Ureter (tissue), 1 donor: ENCODE results near the gene GREM1. TPM values are rescaled to one million over a fixed set of nuclear protein-coding genes. Genes with fewer than 3 reads are reported as not detected.
A peak's percentile ranks its signal among the peaks of the same experiment; 100 is the strongest.

Source experiments
- DNase-seq: peaks from one replicate; pipeline ENCODE4 v3.0.0-alpha.2; 2020; ENCODE audit warnings: low spot score
- total RNA-seq: library from RNA; stranded (reverse); gene quantifications from one replicate; pipeline ENCODE4 v1.2.4, GENCODE V29; 2023
- donor health status: DM: yes; HTN: yes; CAD: no.

The GREM1 gene
- total RNA-seq, 1 donor from 2014 or later: 26.0 TPM

- DNase-seq: peak; percentile 72
Measured at GRCh38 chr15:32730677-32731654, 13.2 kb downstream of the GREM1 start.

- no peak for DNase-seq
Measured at GRCh38 chr15:32732574-32733157, 14.9 kb downstream of the GREM1 start.

DNA sequence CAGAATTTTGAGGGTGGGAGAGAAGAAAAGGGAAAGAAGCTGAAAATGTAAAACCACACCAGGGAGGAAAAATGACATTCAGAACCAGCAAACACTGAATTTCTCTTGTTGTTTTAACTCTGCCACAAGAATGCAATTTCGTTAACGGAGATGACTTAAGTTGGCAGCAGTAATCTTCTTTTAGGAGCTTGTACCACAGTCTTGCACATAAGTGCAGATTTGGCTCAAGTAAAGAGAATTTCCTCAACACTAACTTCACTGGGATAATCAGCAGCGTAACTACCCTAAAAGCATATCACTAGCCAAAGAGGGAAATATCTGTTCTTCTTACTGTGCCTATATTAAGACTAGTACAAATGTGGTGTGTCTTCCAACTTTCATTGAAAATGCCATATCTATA lies 15.5 kb downstream of the GREM1 start:
- no peak for DNase-seq

DNA sequence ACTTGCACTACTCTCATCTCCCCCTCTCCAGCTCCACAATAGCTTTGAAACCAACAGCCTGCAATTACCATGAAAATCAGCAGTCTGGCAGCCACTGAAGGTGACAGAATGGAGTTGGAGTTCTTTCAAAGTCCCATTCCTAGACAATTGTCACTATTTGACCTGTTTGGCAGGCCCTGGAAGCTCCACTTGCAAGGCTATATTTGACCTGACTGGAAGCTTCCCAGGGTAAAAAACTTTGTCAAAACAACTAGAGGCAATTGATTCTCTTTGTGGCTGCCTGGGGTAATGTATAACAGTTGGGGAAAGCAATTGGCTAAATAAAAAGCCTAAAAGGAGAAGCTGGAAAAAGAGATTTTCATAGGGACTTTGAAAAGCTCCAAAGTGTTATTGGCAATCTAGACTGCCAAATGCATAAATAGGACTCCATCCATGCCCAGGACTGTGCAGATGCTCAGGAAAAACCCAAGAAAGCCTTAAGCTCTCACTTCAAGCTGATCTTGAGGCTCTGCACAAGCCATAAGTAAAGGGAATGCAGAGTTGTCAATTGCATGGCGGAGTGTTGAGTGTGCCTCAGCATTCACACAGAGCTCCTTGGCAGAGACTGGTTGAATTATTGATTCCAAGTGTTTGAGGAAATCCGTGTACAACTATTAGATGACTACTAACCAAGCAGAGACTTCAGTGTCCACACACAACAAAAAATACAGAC lies 18.3 kb downstream of the GREM1 start:
- no peak for DNase-seq

DNA sequence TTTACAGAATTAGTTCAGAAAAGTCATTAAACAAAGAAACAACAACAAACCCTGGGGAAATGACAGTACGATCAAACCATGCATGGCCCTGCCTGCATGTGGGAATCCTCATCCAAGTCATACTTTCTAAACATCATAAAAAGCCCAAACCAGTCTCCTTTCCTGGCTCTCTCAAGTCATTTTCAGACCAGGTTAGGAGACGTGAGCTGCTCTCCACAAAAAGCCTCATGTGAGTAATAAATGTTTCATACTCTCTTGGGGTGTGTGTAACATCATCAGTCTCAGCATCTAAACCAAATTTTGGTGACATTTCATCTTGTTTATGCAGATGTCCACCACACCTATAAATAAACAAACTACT lies 18.9 kb downstream of the GREM1 start:
- no peak for DNase-seq

DNA sequence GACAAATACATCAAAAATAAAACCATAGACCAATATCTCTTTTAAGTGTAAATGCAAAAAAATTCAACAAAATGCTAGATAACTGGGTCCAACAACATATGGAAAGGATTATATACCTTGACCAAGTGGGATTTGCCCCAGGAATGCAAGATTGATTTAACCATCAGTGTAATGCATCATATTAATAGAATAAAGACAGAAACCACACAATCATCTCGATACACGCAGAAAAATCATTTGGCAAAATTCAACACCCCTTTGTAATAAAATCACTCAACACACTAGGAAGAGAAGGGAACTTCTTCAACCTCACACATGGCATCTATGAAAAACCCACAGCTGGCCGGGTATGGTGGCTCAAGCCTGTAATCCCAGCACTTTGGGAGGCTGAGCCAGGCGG lies 19.5 kb downstream of the GREM1 start:
- no peak for DNase-seq

DNA sequence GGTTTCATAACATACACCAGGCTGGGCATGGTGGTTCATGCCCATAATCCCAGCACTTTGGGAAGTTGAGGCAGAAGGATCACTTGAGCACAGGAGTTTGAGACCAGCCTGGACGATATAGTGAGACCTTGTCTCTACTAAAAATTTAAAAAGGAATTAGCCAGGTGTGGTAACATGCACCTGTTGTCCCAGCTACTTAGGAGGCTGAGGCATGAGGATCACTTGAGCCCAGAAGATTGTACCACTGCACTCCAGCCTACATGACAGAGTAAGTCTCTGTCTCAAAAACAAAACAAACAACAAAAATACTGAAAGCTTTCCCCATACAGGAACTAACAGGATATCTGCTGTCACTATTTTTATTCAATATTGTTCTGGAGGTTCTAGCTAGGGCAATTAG lies 20.9 kb downstream of the GREM1 start:
- no peak for DNase-seq

DNA sequence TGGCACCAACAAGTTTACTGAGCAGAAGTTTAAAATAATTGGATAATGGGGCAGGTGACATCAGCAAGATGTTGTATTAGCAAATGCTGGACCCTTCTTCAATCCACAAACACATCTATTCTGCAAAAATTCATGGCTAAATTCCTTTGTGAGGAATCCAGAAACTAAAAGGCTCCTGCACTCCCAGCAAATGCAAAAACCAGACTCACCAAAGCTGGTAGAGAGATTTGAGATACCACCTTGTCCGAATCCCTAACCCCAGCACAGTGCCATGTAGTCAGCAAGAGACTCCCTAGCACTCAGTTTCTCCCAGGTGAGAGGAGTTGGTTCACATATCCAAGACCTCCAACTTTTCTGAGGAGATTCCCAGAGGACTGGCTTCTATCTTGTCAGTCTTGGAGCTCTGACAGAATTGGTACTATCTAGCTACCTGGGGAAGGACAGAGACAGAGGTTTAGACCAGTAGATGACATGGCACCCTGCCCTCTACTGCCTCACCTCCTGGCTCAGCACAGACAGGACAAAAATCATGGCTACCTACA lies 21.8 kb downstream of the GREM1 start:
- no peak for DNase-seq

DNA sequence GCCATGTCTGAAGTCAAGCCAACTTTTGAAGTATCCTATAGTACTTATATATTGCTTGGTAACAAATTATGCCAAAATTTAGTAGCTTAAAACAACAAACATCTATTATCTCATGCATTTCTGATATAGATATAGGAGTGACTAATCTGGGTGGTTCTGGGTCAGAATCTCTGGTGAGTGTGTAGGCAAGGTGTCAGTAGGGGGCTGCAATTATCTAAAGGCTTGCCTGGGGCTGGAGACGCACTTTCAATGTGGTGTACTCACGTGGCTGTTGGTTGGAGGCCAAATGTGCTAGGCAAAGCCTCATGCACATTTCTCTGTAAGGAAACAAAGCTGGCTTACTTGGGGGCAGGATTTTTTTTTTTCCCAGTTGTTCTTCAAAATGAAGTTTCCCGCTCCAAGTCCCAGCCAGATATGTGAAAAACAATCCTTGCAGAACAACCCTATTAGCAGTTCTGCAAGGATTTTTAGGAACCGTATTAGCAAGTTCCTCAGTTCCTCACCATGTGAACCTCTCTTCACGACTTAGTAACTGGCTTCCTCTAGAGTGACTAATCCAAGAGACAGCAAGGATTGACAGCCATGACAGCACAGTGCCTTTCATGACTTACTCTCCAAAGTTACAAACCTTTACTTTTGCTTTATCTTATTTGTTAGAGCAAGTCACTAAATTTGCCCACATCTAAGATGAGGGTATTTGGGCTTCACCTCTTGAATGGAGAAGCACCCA lies 25.8 kb downstream of the GREM1 start:
- no peak for DNase-seq

- no peak for DNase-seq
Measured at GRCh38 chr15:32746116-32746857, 28.5 kb downstream of the GREM1 start.

DNA sequence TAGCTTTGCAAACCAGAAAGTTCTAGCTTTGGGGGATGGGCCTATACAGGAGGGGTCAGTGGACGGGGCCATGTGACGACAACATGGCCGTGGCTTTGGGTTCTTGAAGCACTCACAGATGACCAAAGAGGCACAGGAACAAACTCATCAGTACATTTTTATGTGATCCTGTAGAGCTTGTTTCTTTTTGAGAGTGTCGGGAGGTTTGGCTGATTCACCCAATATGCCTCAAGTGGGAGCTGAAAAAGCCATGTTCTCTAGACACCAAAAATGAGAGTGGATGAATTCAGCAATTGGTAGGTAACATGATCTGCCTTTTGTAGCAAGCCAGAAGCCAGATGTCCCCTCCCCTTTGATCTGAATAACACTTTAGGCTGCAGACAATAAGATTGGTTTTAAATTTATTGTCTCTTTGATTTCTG lies 30.1 kb downstream of the GREM1 start:
- DNase-seq: no peak

GRCh38 chr15:32750979-32751378 lies 33.2 kb downstream of the GREM1 start:
- no peak for DNase-seq

- DNase-seq: no peak
Measured at GRCh38 chr15:32757426-32757825, 39.6 kb downstream of the GREM1 start.

GRCh38 chr15:32763295-32763694 lies 45.5 kb downstream of the GREM1 start:
- no peak for DNase-seq

GRCh38 chr15:32765236-32765635 lies 47.4 kb downstream of the GREM1 start:
- no peak for DNase-seq

GRCh38 chr15:32766101-32766500 lies 48.3 kb downstream of the GREM1 start:
- no peak for DNase-seq

- DNase-seq: no peak
Measured at GRCh38 chr15:32767236-32767635, 49.4 kb downstream of the GREM1 start.

DNA sequence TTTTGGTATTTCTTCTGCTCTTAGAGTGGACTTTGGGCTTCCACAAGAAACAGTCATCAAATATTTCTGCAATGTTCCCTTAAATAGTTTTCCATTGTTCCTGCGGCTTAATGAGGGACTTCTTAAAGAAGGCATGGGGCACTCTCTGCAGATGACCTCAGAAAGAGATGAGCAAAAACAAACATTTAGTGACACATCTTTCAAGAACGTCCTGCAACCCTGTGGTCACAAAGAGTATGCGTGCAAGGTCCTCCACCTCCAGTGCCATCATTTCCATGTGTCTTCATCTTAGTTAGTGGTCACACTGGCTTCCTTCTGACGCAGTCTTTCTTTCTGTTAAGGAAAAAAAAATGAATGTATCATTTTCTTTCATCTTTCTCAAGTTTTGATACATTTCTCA lies 56.2 kb downstream of the GREM1 start:
- no peak for DNase-seq

DNA sequence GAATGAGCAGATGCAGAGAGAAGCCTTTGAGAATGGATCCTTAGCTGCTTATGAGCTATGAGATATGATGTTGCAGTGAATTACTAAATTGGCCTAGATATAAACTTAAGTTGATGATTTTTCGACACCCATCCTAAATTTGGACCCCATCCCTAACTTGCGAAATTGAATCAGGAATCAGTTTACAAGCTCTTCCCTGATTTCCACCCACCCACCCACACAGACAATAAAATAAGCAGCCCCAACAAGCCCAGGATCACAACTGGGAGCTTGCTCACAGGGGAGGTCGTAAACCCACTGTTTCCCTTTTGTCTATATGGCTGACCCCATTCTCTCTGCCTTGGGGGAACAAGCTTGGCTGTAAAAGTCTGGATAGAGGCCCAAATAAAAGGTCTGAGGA lies 57.3 kb downstream of the GREM1 start:
- no peak for DNase-seq

- DNase-seq: no peak
Measured at GRCh38 chr15:32778391-32779176, 60.8 kb downstream of the GREM1 start.
